ENCODE measurements around the gene FBXW11. TPM values are rescaled to one million over a fixed set of nuclear protein-coding genes. Genes with fewer than 3 reads are reported as not detected.

Gene FBXW11
- total and polyA plus RNA-seq, 2 of the 13 experiments (the other 11 are each of a cell fraction or from before 2014, with no cell fraction given), result 31.7 to 53.6 TPM

- ATAC-seq (no peak), FAIRE-seq (no peak), DNase-seq (ENCODE audit: low spot score) (no peak)
- Histone ChIP-seq H3K27me3 (ENCODE audit: control insufficient read depth in 1 of 2, insufficient read depth in 2 of 2, low read length in 2 of 2) (peaks cover 0 to 34% of the 10 kb centered on the region in 2 experiments; a peak in 4 of 5 replicates), H3K4me2 (ENCODE audit: low read depth, low read length) (no peak overlapping the region), H3K36me3 (replicated peaks in 1 of 2; ENCODE audit: control insufficient read depth in 1 of 2, insufficient read depth in 2 of 2, low read length in 2 of 2) (no peaks in the 10 kb centered on the region), H3K4me3 (replicated peaks in 1 of 3; ENCODE audit: insufficient read depth in 1 of 3, low read depth in 2 of 3, low read length in 3 of 3) (no peak overlapping the region), H3K79me2 (ENCODE audit: insufficient read depth, low read length) (no peaks in the 10 kb centered on the region), H3K4me1 (ENCODE audit: insufficient read depth, low read length) (no peaks in the 10 kb centered on the region), H3K9ac (ENCODE audit: insufficient read depth, low read depth, low read length) (no peak overlapping the region), H4K20me1 (ENCODE audit: insufficient read depth, low read length) (no peaks in the 10 kb centered on the region), H3K27ac (ENCODE audit: extremely low read length, insufficient read depth, low read length) (no peak overlapping the region), H3K9me3 (ENCODE audit: low read length) (no peaks in the 10 kb centered on the region), H2AFZ (ENCODE audit: low read length) (no peak overlapping the region)
- WGBS (ENCODE audit: low lambda C conversion rate), result 33% methylated on average over 7 of the region's 7 CpGs
- intact Hi-C loops (cut with micrococcal nuclease; ENCODE audit: unreplicated experiment) (no loop called here), in situ Hi-C loops (cut with HindIII; ENCODE audit: extremely low pct_ligation_motif_present, low pct_unique_long_range_greater_than_20kb) (no loop called here)
- POLR2A ChIA-PET, result no interaction called here
- CTCF ChIA-PET (ENCODE audit: low intra/inter-chr PET ratio, low total read pairs), result no interaction called here
- BruUV-seq (replicated peaks), result no TSS peak
- TF ChIP-seq ZSCAN22 (CRISPR knock-in tag; IDR thresholded peaks at IDR 0.05) (no peak), MAFK (conservative IDR thresholded peaks at IDR 0.05 in 1 of 2, IDR thresholded peaks at IDR 0.05 in 1 of 2; ENCODE audit: low read length in 2 of 2) (peak in 1 of 2 experiments; percentile 47; a peak in 2 of 4 replicates)
Observed at GRCh38 chr5:171813813-171814490, 192.5 kb downstream of the FBXW11 start.

DNA sequence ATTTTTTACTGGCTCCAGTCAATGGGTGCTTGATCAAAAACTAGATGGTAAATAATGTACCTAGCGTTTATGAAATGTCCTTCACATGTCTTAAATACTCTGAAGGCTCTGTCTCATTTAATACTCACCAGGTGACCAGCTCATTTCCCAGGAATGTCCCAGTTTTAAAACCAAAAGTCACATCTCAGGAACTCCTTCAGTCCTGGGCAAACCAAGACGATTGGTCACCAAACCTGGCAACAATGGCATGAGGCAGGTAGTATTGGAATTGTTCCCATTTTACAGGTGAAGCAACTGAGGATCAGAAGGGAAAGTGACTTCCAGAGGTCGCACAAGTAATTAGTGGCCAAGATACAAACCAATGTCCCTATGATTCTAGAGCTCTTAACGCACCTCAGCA is 193.2 kb downstream of the FBXW11 start:
- in situ Hi-C loops (cut with HindIII; ENCODE audit: extremely low pct_ligation_motif_present, low pct_unique_long_range_greater_than_20kb), result no loop called here
- DNase-seq (ENCODE audit: low spot score) (no peak), ATAC-seq (no peak), FAIRE-seq (no peak)
- no peaks in the 10 kb centered on the region for H4K20me1 ChIP-seq (ENCODE audit: insufficient read depth, low read length)
- WGBS (ENCODE audit: low lambda C conversion rate), result 0% methylated on average over 4 of the region's 4 CpGs
- no peaks in the 10 kb centered on the region for H3K79me2 ChIP-seq (ENCODE audit: insufficient read depth, low read length)
- no TSS peak for BruUV-seq (replicated peaks)
- no peak overlapping the region for H3K4me3 ChIP-seq (replicated peaks in 1 of 3; ENCODE audit: insufficient read depth in 1 of 3, low read depth in 2 of 3, low read length in 3 of 3)
- no peaks in the 10 kb centered on the region for H3K9me3 ChIP-seq (ENCODE audit: low read length)
- H3K4me2 ChIP-seq (ENCODE audit: low read depth, low read length), result no peak overlapping the region
- no peak overlapping the region for H3K27ac ChIP-seq (ENCODE audit: extremely low read length, insufficient read depth, low read length)
- intact Hi-C loops (cut with micrococcal nuclease; ENCODE audit: unreplicated experiment), result no loop called here
- no peaks in the 10 kb centered on the region for H3K36me3 ChIP-seq (replicated peaks in 1 of 2; ENCODE audit: control insufficient read depth in 1 of 2, insufficient read depth in 2 of 2, low read length in 2 of 2)
- no peaks in the 10 kb centered on the region for H3K4me1 ChIP-seq (ENCODE audit: insufficient read depth, low read length)
- H3K27me3 ChIP-seq (ENCODE audit: control insufficient read depth in 1 of 2, insufficient read depth in 2 of 2, low read length in 2 of 2), result peaks cover 0 to 34% of the 10 kb centered on the region in 2 experiments; a peak in 4 of 5 replicates
- ChIA-PET POLR2A (no interaction called here), CTCF (ENCODE audit: low intra/inter-chr PET ratio, low total read pairs) (no interaction called here)
- no peak overlapping the region for H2AFZ ChIP-seq (ENCODE audit: low read length)
- H3K9ac ChIP-seq (ENCODE audit: insufficient read depth, low read depth, low read length), result no peak overlapping the region
- TF ChIP-seq ZNF382 (CRISPR knock-in tag; IDR thresholded peaks at IDR 0.05; ENCODE audit: borderline replicate concordance) (no peak), ZNF501 (CRISPR knock-in tag; IDR thresholded peaks at IDR 0.05) (no peak), ZNF547 (CRISPR knock-in tag; IDR thresholded peaks at IDR 0.05) (no peak), MAZ (IDR thresholded peaks at IDR 0.05; ENCODE audit: borderline replicate concordance, low read depth, low read length) (no peak), MAZ (CRISPR knock-in tag; IDR thresholded peaks at IDR 0.05; ENCODE audit: low read depth) (no peak), JDP2 (CRISPR knock-in tag; IDR thresholded peaks at IDR 0.05; ENCODE audit: borderline replicate concordance) (no peak), TBP (CRISPR knock-in tag; IDR thresholded peaks at IDR 0.05) (no peak), CEBPG (CRISPR knock-in tag; IDR thresholded peaks at IDR 0.05) (no peak), GATAD2A (CRISPR knock-in tag; IDR thresholded peaks at IDR 0.05) (no peak), TRIM24 (CRISPR knock-in tag; IDR thresholded peaks at IDR 0.05) (no peak), SNAPC5 (CRISPR knock-in tag; IDR thresholded peaks at IDR 0.05; ENCODE audit: borderline replicate concordance) (no peak), GMEB2 (CRISPR knock-in tag; IDR thresholded peaks at IDR 0.05; ENCODE audit: low read depth) (no peak), RELA (CRISPR knock-in tag; IDR thresholded peaks at IDR 0.05) (no peak)
- TF ChIP-seq, protein P1, sequence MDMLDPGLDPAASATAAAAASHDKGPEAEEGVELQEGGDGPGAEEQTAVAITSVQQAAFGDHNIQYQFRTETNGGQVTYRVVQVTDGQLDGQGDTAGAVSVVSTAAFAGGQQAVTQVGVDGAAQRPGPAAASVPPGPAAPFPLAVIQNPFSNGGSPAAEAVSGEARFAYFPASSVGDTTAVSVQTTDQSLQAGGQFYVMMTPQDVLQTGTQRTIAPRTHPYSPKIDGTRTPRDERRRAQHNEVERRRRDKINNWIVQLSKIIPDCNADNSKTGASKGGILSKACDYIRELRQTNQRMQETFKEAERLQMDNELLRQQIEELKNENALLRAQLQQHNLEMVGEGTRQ (IDR thresholded peaks at IDR 0.05; ENCODE audit: low read depth, low read length), result no peak
- TF ChIP-seq, protein P1 (CRISPR knock-in tag; IDR thresholded peaks at IDR 0.05; ENCODE audit: borderline replicate concordance), result no peak

All from HepG2 (cell line).